GM12892 (cell line): ENCODE measurements around the gene KCNK5.

Experiments used
- DNase-seq: peaks from one replicate; pipeline ENCODE4 v3.0.0; 2011; ENCODE audit not compliant: insufficient read length
- FAIRE-seq: peaks from 2 replicates; lab custom pipeline; 2011; peaks lifted over from hg19 to GRCh38; lab: Jason Lieb, UNC
- POLR2A ChIP-seq: IDR thresholded peaks from 2 replicates; pipeline ENCODE4 v1.6.1; 2011; ENCODE audit warnings: low read depth, low read length, control low read depth
- POLR2AphosphoS5 ChIP-seq: IDR thresholded peaks from 2 replicates; pipeline ENCODE4 v1.6.1; 2011; ENCODE audit warnings: low read depth, low read length, control low read depth
- TAF1 ChIP-seq: IDR thresholded peaks from 2 replicates; pipeline ENCODE4 v1.6.1; 2011; ENCODE audit warnings: low read depth, mild to moderate bottlenecking, control low read depth, low read length, borderline replicate concordance

The KCNK5 gene

GRCh38 chr6:39239527-39240154 is 10.4 kb upstream of the KCNK5 start:
- TF ChIP-seq TAF1 (no peak), POLR2AphosphoS5 (no peak), POLR2A (no peak)
- FAIRE-seq = no peak

DNA sequence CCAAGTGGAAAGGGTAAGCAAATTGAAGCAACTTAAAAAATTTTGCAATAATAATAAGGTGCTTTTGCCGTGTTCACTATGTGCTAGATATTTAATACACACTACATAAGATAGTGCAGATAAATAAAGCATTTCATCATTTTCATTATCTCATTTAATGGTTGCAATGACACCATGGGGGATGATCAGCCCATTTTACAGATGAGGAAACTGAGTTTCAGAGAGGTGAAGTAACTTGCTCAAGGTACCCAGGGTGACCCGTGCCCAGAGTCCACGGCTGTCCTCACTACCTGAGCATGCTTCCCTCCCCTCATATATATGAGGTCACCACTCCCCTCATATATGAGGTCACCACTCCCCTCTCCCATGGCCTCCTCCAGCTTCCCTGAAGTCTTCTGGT is 7.5 kb upstream of the KCNK5 start:
- FAIRE-seq (no peak), DNase-seq (no peak)
- no peak for TF ChIP-seq POLR2A
- TF ChIP-seq TAF1 = no peak
- TF ChIP-seq POLR2AphosphoS5 = no peak

More at GRCh38 chr6:39239527-39240154, 10.4 kb upstream of the KCNK5 start:
- DNase-seq = no peak

- TF ChIP-seq POLR2A = no peak
- no peak for TF ChIP-seq TAF1
- no peak for TF ChIP-seq POLR2AphosphoS5
- DNase-seq (no peak), FAIRE-seq (no peak)
Measured at GRCh38 chr6:39233333-39233732, 4.1 kb upstream of the KCNK5 start.

- TF ChIP-seq POLR2AphosphoS5 (no peak), POLR2A (no peak), TAF1 (no peak)
- FAIRE-seq (no peak), DNase-seq (no peak)
Measured at GRCh38 chr6:39231521-39232243, 2.4 kb upstream of the KCNK5 start.

DNA sequence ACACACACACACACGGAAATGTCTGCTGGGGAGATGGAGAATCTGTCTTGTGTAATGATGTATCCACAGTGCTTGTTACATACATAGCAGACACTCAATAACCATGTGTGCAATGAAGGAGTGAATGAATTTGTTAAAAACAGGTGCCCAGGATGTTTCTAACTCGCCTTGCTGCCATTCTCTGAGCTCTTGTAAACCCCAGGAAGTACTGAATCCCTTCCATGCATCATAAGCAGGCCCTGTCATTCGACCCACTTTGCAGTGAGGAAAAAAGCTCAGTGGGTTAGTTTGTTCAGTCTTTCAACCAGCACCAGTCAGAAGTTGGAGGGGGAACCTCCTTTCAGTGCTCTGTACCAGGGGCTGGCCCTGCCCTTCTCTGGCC is 1.4 kb upstream of the KCNK5 start:
- no peak for TF ChIP-seq TAF1
- TF ChIP-seq POLR2A = no peak
- TF ChIP-seq POLR2AphosphoS5 = no peak
- DNase-seq = no peak
- FAIRE-seq = no peak

DNA sequence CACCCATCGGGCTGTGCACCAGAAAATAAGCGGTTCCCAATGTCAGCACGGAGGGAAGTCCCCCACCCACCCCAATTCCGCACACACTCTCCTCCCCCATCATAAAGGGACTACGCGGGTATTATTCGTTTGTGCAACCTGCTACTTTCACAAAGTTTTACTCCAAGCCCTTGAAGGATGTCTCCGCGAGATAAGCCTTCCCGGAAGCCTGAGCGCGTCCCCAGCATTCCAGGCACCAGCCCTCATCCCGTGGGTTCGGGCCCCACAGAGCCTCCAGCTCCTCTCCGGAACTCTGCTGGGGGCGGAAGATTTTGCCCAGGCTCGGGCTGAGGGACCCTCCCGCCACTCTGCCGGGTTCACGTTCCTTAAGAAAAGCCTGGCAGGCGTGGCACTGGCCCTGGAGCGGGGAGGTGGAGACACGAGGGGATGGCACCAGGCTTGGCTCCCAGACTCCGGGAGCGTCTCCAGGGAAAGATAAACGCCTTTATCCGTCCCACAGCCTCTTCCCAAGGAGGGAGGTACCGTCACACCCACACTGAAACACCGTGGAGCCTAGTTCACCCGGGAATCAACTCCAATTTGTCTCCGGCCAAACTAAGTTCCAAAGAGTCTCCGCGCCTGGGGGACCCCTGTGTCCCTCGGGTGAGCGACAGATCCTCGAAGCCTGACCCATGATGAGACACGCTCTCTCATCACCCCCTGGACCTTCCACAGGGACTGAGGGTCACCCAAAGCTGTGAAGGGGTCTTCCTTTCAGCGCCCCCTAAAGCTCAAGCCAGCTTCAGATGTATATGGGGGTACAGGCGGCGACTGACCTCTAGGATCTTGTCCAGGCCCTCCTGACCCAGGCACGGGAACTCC is 934 bp downstream of the KCNK5 start:
- no peak for DNase-seq
- TF ChIP-seq TAF1 (no peak), POLR2A (no peak), POLR2AphosphoS5 (no peak)
- peak; percentile 83 for FAIRE-seq

GRCh38 chr6:39227476-39227875 is 1.8 kb downstream of the KCNK5 start:
- no peak for TF ChIP-seq TAF1
- FAIRE-seq (peak; percentile 5), DNase-seq (no peak)

DNA sequence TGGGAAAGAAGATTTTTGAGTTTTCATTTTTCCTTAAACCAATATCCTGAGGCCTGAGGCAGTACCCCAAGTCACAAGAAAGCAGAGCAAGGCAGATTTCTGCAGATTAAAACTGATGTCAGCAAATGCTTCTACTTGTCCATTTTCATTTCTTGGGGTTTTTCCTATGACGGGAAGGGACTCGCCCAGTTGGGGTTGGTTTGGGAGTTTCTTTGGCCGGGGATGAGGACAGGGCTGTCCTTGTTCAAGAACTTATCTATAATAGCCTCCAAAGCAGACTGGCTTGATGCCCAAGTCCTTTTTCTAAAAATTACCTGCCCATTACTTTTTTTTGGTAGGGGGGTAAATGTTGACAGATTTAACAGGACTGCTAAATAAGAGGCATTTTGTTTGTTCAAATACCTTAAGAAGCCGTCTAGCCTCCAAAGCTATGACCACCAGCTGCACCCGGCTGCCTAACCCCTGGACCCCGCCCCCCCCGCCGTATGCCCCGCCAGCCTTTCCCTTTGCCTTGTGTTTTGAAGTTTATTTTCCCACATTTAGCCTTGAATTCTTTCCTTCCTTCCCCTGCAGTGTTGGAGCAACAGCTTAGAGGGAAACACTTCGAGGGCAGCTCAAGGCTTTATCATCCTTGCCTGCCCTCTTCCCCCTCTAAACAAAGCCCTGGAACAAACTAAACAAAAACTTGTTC is 2.5 kb downstream of the KCNK5 start:
- DNase-seq (no peak), FAIRE-seq (no peak)
- no peak for TF ChIP-seq TAF1
- TF ChIP-seq POLR2A = no peak
- TF ChIP-seq POLR2AphosphoS5 = no peak

- FAIRE-seq = peak; percentile 27
- DNase-seq = no peak
- TF ChIP-seq TAF1 (no peak), POLR2A (0 out of 2 replicates have a peak, but pooled peaks have one; percentile 28)
Measured at GRCh38 chr6:39225946-39226437, 3.3 kb downstream of the KCNK5 start.

GRCh38 chr6:39225543-39225942 is 3.7 kb downstream of the KCNK5 start:
- DNase-seq (no peak), FAIRE-seq (no peak)
- TF ChIP-seq POLR2A (no peak), TAF1 (no peak), POLR2AphosphoS5 (no peak)
